Psoas muscle (tissue), 8 donors: ENCODE results near the gene GPR63. TPM values are rescaled to one million over a fixed set of nuclear protein-coding genes. Genes with fewer than 3 reads are reported as not detected.

ENCODE experiments used
- ATAC-seq, 4 donors: fragments of 200-7000 bp; cut with Tn5 transposase; one replicate each; pipeline ENCODE4 v1.9.1; 2020; ENCODE audit warnings: moderate library complexity in 3 of 4, mild to moderate bottlenecking in 2 of 4
- DNase-seq, 2 donors: peaks; one replicate each; pipeline ENCODE4 v3.0.0-alpha.2; 2020
- H3K27ac ChIP-seq: fragments of 200-600 bp; one replicate; pipeline ENCODE4 v1.8.0; 2022
- H3K27me3 ChIP-seq, 3 donors: fragments of 200-600 bp in 1 of 3; one replicate each; pipeline versions ENCODE4 v1.6.1 to v1.8.0; 2013 to 2022; ENCODE audit warnings: low read length in 2 of 3, mild to moderate bottlenecking in 2 of 3, moderate library complexity in 1 of 3; ENCODE audit not compliant: insufficient read depth in 3 of 3
- H3K36me3 ChIP-seq, 2 donors: fragments of 200-600 bp in 1 of 2; one replicate each; pipeline versions ENCODE4 v1.6.1 to v1.8.0; 2013 to 2022; ENCODE audit warnings: low read depth in 1 of 2, mild to moderate bottlenecking in 1 of 2, moderate library complexity in 1 of 2; ENCODE audit not compliant: insufficient read depth in 1 of 2
- H3K4me1 ChIP-seq: fragments of 200-600 bp; one replicate; pipeline ENCODE4 v1.8.0; 2022
- H3K4me3 ChIP-seq: fragments of 200-600 bp; one replicate; pipeline ENCODE4 v1.8.0; 2022; ENCODE audit warnings: mild to moderate bottlenecking
- H3K9me3 ChIP-seq: fragments of 200-600 bp; one replicate; pipeline ENCODE4 v1.8.0; 2022
- CTCF ChIP-seq: fragments of 200-600 bp; IDR thresholded peaks from one replicate; pipeline ENCODE4 v1.8.0; 2022; ENCODE audit warnings: antibody characterized with exemption
- WGBS, 3 donors: extraction: QIAGEN DNeasy Blood & Tissue Kit; methylation state at CpG; one replicate each; pipeline versions ENCODE4 v1.1.6 to v1.1.7; 2013; 5-methylcytosine and 5-hydroxymethylcytosine counted together
- intact Hi-C, 2 donors: fragments of 100-400 bp; cut with DNase I; formaldehyde crosslinking; loops; one replicate each; pipeline versions ENCODE4 v1.11.0 to v1.14.2; 2022
- polyA plus RNA-seq, 3 donors: library from polyadenylated mRNA; stranded (reverse); fragments of 200-250 nt; gene quantifications; one replicate each; pipeline ENCODE4 v1.2.3, GENCODE V29; 2013
- total RNA-seq, 4 donors: library from RNA; stranded (reverse); fragmentation: NEBNext Ultra II Directional in 2 of 4; extraction: Animal tissue kit (Norgen Biotek cat#: 25700) in 2 of 4; gene quantifications; one replicate each; pipeline versions ENCODE4 v1.2.1 to v1.2.4, GENCODE V29; 2021 to 2023
- donor health status: healthy with polysubstance abuse.
- donor health status: DM: no; HTN: no; CAD: no; lungs with moderate emphysema.
- donor health status: Bipolar disorder and iron deficiency.
- donor health status: healthy.
- donor health status: DM: yes; HTN: yes; CAD: no.
- donor health status: DM: no; HTN: no; CAD: no.
- donor health status: DM: no; HTN: no; CAD: no.
- donor health status: DM: yes; HTN: yes; CAD: no.

Gene GPR63
- total and polyA plus RNA-seq, 7 donors = 0.03 to 0.13 (median 0.07) TPM; not detected in 1

- no peaks in the 10 kb centered on the region for H3K27me3 ChIP-seq
- no peaks in the 10 kb centered on the region for H3K9me3 ChIP-seq
- no peak overlapping the region for H3K4me3 ChIP-seq
- ATAC-seq (no peak), DNase-seq (no peak)
- H3K36me3 ChIP-seq = no peaks in the 10 kb centered on the region
- no peaks in the 10 kb centered on the region for H3K4me1 ChIP-seq
- intact Hi-C loops = no loop called here
- TF ChIP-seq CTCF = no peak
- H3K27ac ChIP-seq = no peak overlapping the region
- WGBS, 3 donors = 62 to 64% (median 63%) methylated on average over 1 of the region's 1 CpG
Observed at GRCh38 chr6:96781557-96781956, 55.7 kb downstream of the GPR63 start.

- Histone ChIP-seq H3K27ac (no peak overlapping the region), H3K4me1 (no peaks in the 10 kb centered on the region), H3K4me3 (no peak overlapping the region), H3K36me3 (no peaks in the 10 kb centered on the region), H3K9me3 (no peaks in the 10 kb centered on the region), H3K27me3 (no peaks in the 10 kb centered on the region)
- no peak for DNase-seq
- WGBS, 3 donors = 75 to 78% (median 77%) methylated on average over 4 of the region's 4 CpGs
- no peak for TF ChIP-seq CTCF
- intact Hi-C loops = no loop called here
- ATAC-seq = no peak
Observed at GRCh38 chr6:96777113-96777512, 60.2 kb downstream of the GPR63 start.

GRCh38 chr6:96775727-96776400 lies 61.4 kb downstream of the GPR63 start:
- no peak for TF ChIP-seq CTCF
- DNase-seq (no peak), ATAC-seq (no peak)
- Histone ChIP-seq H3K4me3 (no peak overlapping the region), H3K36me3 (no peaks in the 10 kb centered on the region), H3K27ac (no peak overlapping the region), H3K4me1 (no peaks in the 10 kb centered on the region), H3K9me3 (no peaks in the 10 kb centered on the region), H3K27me3 (no peaks in the 10 kb centered on the region)
- intact Hi-C loops = no loop called here
- 62 to 64% (median 62%) methylated on average over 2 of the region's 2 CpGs for WGBS, 3 donors

GRCh38 chr6:96766769-96767168 lies 70.5 kb downstream of the GPR63 start:
- intact Hi-C loops = no loop called here
- no peak for TF ChIP-seq CTCF
- no peaks in the 10 kb centered on the region for H3K9me3 ChIP-seq
- ATAC-seq = no peak
- H3K36me3 ChIP-seq = no peaks in the 10 kb centered on the region
- no peak for DNase-seq
- no peaks in the 10 kb centered on the region for H3K4me1 ChIP-seq
- H3K4me3 ChIP-seq = no peak overlapping the region
- H3K27ac ChIP-seq = no peak overlapping the region
- H3K27me3 ChIP-seq = no peaks in the 10 kb centered on the region

GRCh38 chr6:96762599-96762998 lies 74.7 kb downstream of the GPR63 start:
- Histone ChIP-seq H3K27ac (no peak overlapping the region), H3K9me3 (no peaks in the 10 kb centered on the region), H3K36me3 (no peaks in the 10 kb centered on the region), H3K27me3 (no peaks in the 10 kb centered on the region), H3K4me3 (no peak overlapping the region), H3K4me1 (no peaks in the 10 kb centered on the region)
- intact Hi-C loops = no loop called here
- DNase-seq (no peak), ATAC-seq (no peak)
- no peak for TF ChIP-seq CTCF
- 72 to 82% (median 78%) methylated on average over 6 of the region's 6 CpGs for WGBS, 3 donors
